Stomach (tissue), 9 donors: ENCODE results near the gene ITPRIP. TPM values are rescaled to one million over a fixed set of nuclear protein-coding genes. Genes with fewer than 3 reads are reported as not detected.
A peak's percentile ranks its signal among the peaks of the same experiment; 100 is the strongest.

Experiments used
- DNase-seq, 2 donors: peaks; one replicate each; pipeline versions ENCODE4 v3.0.0 to v3.0.0-alpha.2; 2013 to 2019
- H3K27ac ChIP-seq, 5 donors: fragments of 200-600 bp in 4 of 5; sonication (generic) in 4 of 5; one replicate each; pipeline ENCODE4 v1.5.1; 2013 to 2019; ENCODE audit warnings: mild to moderate bottlenecking in 1 of 5, moderate library complexity in 1 of 5
- H3K27me3 ChIP-seq, 3 donors: fragments of 200-600 bp; sonication (generic); one replicate each; pipeline ENCODE4 v1.5.1; 2017 to 2019; ENCODE audit warnings: mixed run types in 1 of 3
- H3K36me3 ChIP-seq, 4 donors: fragments of 200-600 bp; sonication (generic); 1 replicate in 3 of 4; 2 replicates in 1 of 4; pipeline ENCODE4 v1.5.1; 2016 to 2019
- H3K4me1 ChIP-seq, 4 donors: fragments of 200-600 bp; sonication (generic); one replicate each; pipeline ENCODE4 v1.5.1; 2016 to 2019
- H3K4me3 ChIP-seq, 4 donors: fragments of 200-600 bp; sonication (generic) in 3 of 4; one replicate each; pipeline ENCODE4 v1.5.1; 2016 to 2019; ENCODE audit warnings: mild to moderate bottlenecking in 1 of 4
- H3K9me3 ChIP-seq, 4 donors: fragments of 200-600 bp; sonication (generic); one replicate each; pipeline ENCODE4 v1.5.1; 2016 to 2019
- CTCF ChIP-seq, 7 experiments: fragments of 450-650 bp in 4 of 7; fragments of 200-600 bp in 3 of 7; sonication (generic) in 3 of 7; IDR thresholded peaks; one replicate each; pipeline ENCODE4 v1.5.1; 2016 to 2019; ENCODE audit warnings: antibody characterized with exemption in 7 of 7, control low read depth in 2 of 7, mild to moderate bottlenecking in 1 of 7
- EP300 ChIP-seq: sonication (generic); formaldehyde crosslinking; IDR thresholded peaks from one replicate; pipeline ENCODE4 v1.6.1; 2017; ENCODE audit warnings: antibody characterized with exemption
- POLR2A ChIP-seq, 4 donors: fragments of 450-650 bp; IDR thresholded peaks; one replicate each; pipeline ENCODE4 v1.6.1; 2016; ENCODE audit warnings: antibody characterized with exemption in 4 of 4, control low read depth in 2 of 4, mild to moderate bottlenecking in 1 of 4, moderate library complexity in 1 of 4
- POLR2AphosphoS5 ChIP-seq, 3 donors: sonication (generic); formaldehyde crosslinking; IDR thresholded peaks; one replicate each; pipeline ENCODE4 v1.6.1; 2016; ENCODE audit warnings: antibody characterized with exemption in 3 of 3
- WGBS, 5 donors: extraction: QIAGEN DNeasy Blood & Tissue Kit in 3 of 5; methylation state at CpG; one replicate each; pipeline versions ENCODE4 v1.1.5 to v1.1.7; 2013 to 2018; 5-methylcytosine and 5-hydroxymethylcytosine counted together
- intact Hi-C: fragments of 100-400 bp; cut with DNase I; formaldehyde crosslinking; loops from one replicate; pipeline ENCODE4 v1.15.1; 2023; ENCODE audit warnings: low total_unique reads
- polyA plus RNA-seq, 3 donors: library from polyadenylated mRNA; stranded (reverse); fragments of 200-250 nt; gene quantifications; one replicate each; pipeline ENCODE4 v1.2.3, GENCODE V29; 2013
- total RNA-seq, 5 donors: library from RNA; depleted of rRNA; stranded (reverse); fragments of >200 nt; gene quantifications; one replicate each; pipeline versions ENCODE4 v1.1.0 to v1.2.3, GENCODE V29; 2014 to 2016
- donor health status: healthy with polysubstance abuse.
- donor health status: Bipolar disorder and iron deficiency.
- donor health status: healthy.

The ITPRIP gene
- total and polyA plus RNA-seq, 8 donors, result 1.7 to 13.5 (median 6.9) TPM

- DNase-seq, result no peak
- TF ChIP-seq POLR2A (IDR thresholded peaks at IDR 0.05), result no peak
- TF ChIP-seq CTCF (IDR thresholded peaks at IDR 0.05), result no peak
- no peak for TF ChIP-seq POLR2AphosphoS5 (IDR thresholded peaks at IDR 0.05)
- TF ChIP-seq EP300, result no peak
- no peaks in the 10 kb centered on the region for H3K27me3 ChIP-seq
- 82 to 90% (median 88%) methylated on average over 3 to 15 of the region's 15 CpGs for WGBS, 5 donors
- intact Hi-C loops, result no loop called here
- peaks cover 0 to 8% (median 4%) of the 10 kb centered on the region in 4 donors for H3K36me3 ChIP-seq
- peak overlapping the region in 3 of 5 donors; percentile 77 to 84 (median 79) for H3K27ac ChIP-seq
- H3K4me1 ChIP-seq, result peaks cover 64 to 91% (median 81%) of the 10 kb centered on the region in 4 donors
- H3K4me3 ChIP-seq, result peak overlapping the region in 1 of 4 donors; percentile 2
- H3K9me3 ChIP-seq, result no peaks in the 10 kb centered on the region
These were observed 4.4 kb downstream of the ITPRIP start for GRCh38 chr10:104333728-104334373.

GRCh38 chr10:104333032-104333727, 5.1 kb downstream of the ITPRIP start:
- H3K4me1 ChIP-seq, result peaks cover 71 to 97% (median 88%) of the 10 kb centered on the region in 4 donors

GRCh38 chr10:104332243-104333031, 5.8 kb downstream of the ITPRIP start:
- 79 to 84% (median 83%) methylated on average over 11 of the region's 11 CpGs for WGBS, 5 donors
- Histone ChIP-seq H3K36me3 (peaks cover 0 to 8% (median 4%) of the 10 kb centered on the region in 4 donors), H3K27me3 (no peaks in the 10 kb centered on the region), H3K4me3 (no peak overlapping the region), H3K4me1 (peaks cover 78 to 100% (median 93%) of the 10 kb centered on the region in 4 donors), H3K27ac (peak overlapping the region in 4 of 5 donors; percentile 75 to 84 (median 78)), H3K9me3 (no peaks in the 10 kb centered on the region)
- TF ChIP-seq CTCF (IDR thresholded peaks at IDR 0.05) (no peak), EP300 (no peak), POLR2A (IDR thresholded peaks at IDR 0.05) (no peak), POLR2AphosphoS5 (IDR thresholded peaks at IDR 0.05) (no peak)
- peak in 1 of 2 donors; percentile 17 for DNase-seq
- intact Hi-C loops, result no loop called here

More at GRCh38 chr10:104333032-104333727, 5.1 kb downstream of the ITPRIP start:
- intact Hi-C loops, result no loop called here
- H3K4me3 ChIP-seq, result no peak overlapping the region
- no peaks in the 10 kb centered on the region for H3K27me3 ChIP-seq
- H3K36me3 ChIP-seq, result peaks cover 0 to 8% (median 4%) of the 10 kb centered on the region in 4 donors
- peak; percentile 24 to 74 for DNase-seq
- 79 to 90% (median 85%) methylated on average over 13 of the region's 13 CpGs for WGBS, 5 donors
- TF ChIP-seq POLR2A (IDR thresholded peaks at IDR 0.05), result no peak
- TF ChIP-seq POLR2AphosphoS5 (IDR thresholded peaks at IDR 0.05), result no peak
- H3K9me3 ChIP-seq, result no peaks in the 10 kb centered on the region
- H3K27ac ChIP-seq, result peak overlapping the region in 4 of 5 donors; percentile 75 to 84 (median 78)

- intact Hi-C loops, result no loop called here
- TF ChIP-seq POLR2AphosphoS5 (IDR thresholded peaks at IDR 0.05) (peak in 2 of 3 donors; percentile 38 to 64), POLR2A (IDR thresholded peaks at IDR 0.05) (no peak), EP300 (no peak), CTCF (IDR thresholded peaks at IDR 0.05) (no peak)
- WGBS, 5 donors, result 14 to 33% (median 23%) methylated on average over 7 to 9 of the region's 9 CpGs
- Histone ChIP-seq H3K9me3 (no peaks in the 10 kb centered on the region), H3K36me3 (peaks cover 0 to 8% (median 4%) of the 10 kb centered on the region in 4 donors), H3K27me3 (no peaks in the 10 kb centered on the region), H3K4me3 (no peak overlapping the region), H3K27ac (peak overlapping the region; percentile 75 to 84 (median 79)), H3K4me1 (peaks cover 83 to 100% (median 92%) of the 10 kb centered on the region in 4 donors)
- DNase-seq, result peak; percentile 30 to 71
These were observed 6.9 kb downstream of the ITPRIP start for GRCh38 chr10:104331208-104331838.
